ENCODE measurements around the gene CCDC51. TPM values are rescaled to one million over a fixed set of nuclear protein-coding genes. Genes with fewer than 3 reads are reported as not detected.

CCDC51 gene
- total RNA-seq, 1 experiment from 2014 or later = 59.5 TPM

DNA sequence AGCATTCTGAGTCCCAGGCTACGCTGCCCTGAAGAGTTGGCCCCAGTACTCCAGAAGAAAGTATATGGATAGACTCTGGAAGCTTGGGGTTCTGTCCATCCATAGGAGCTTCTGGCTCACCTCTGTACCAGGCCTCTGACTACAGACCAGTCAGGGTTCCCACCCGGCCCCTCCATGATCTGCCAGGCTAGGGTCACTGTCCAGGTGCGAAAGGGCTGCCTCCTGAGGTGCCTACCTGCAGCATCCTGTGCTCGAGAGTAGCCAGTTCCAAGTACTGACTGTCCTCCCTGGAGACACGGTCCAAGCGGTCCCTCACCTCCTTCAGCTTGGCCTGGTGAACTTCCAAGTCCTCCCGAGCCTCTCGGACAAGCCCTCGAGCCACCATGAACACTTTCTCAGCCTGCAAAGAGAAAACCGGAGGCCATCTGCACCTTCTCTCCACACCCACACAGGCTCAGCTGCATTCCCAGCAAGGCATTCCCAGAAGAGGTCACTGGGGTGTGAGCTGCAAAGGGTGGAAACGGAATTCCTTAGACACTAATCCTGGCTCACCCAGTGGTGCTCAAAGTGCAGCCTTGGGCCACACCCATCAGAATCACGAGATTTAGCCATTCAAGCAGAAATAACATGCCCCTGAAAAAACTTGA lies 6.3 kb downstream of the CCDC51 start:
- H3K4me1 ChIP-seq = peaks cover 57% of the 10 kb centered on the region
- DNase-seq = peak; percentile 88 to 93
- H3K27me3 Mint-ChIP-seq (ENCODE audit: insufficient read depth, unreplicated experiment) = no peaks in the 10 kb centered on the region
- peak overlapping the region; percentile 78 for H3K4me3 Mint-ChIP-seq (ENCODE audit: unreplicated experiment)
- ChIA-PET CTCF (interaction anchor here (0.8 to 6.2 kb wide), 8 partner anchors 10 to 160 kb away, joined by 3 to 405 read pairs (median 4); partner anchors contain the start of genes ATRIP and PFKFB4), POLR2A (interaction anchor here (0.5 to 2.3 kb wide), 6 partner anchors 10 to 556 kb away, joined by 3 to 20 read pairs (median 6); partner anchors contain the start of gene ATRIP)
- no peak overlapping the region for H3K27ac Mint-ChIP-seq (ENCODE audit: unreplicated experiment)
- peaks cover 34% of the 10 kb centered on the region for H3K4me1 Mint-ChIP-seq (ENCODE audit: low read depth, unreplicated experiment)
- TF ChIP-seq, protein P1, sequence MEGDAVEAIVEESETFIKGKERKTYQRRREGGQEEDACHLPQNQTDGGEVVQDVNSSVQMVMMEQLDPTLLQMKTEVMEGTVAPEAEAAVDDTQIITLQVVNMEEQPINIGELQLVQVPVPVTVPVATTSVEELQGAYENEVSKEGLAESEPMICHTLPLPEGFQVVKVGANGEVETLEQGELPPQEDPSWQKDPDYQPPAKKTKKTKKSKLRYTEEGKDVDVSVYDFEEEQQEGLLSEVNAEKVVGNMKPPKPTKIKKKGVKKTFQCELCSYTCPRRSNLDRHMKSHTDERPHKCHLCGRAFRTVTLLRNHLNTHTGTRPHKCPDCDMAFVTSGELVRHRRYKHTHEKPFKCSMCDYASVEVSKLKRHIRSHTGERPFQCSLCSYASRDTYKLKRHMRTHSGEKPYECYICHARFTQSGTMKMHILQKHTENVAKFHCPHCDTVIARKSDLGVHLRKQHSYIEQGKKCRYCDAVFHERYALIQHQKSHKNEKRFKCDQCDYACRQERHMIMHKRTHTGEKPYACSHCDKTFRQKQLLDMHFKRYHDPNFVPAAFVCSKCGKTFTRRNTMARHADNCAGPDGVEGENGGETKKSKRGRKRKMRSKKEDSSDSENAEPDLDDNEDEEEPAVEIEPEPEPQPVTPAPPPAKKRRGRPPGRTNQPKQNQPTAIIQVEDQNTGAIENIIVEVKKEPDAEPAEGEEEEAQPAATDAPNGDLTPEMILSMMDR (IDR thresholded peaks at IDR 0.05; ENCODE audit: insufficient read depth in 1 of 2, low read depth in 1 of 2, low read length in 1 of 2, severe bottlenecking in 1 of 2, unreplicated experiment in 1 of 2) = no peak
- TSS peak; percentile 92 for BruUV-seq (replicated peaks)
- H3K9me3 ChIP-seq = no peaks in the 10 kb centered on the region
- H3K9me3 Mint-ChIP-seq (ENCODE audit: unreplicated experiment) = no peaks in the 10 kb centered on the region
- peaks cover 51% of the 10 kb centered on the region for H3K36me3 Mint-ChIP-seq (ENCODE audit: insufficient read depth, unreplicated experiment)
- intact Hi-C loops (cut with micrococcal nuclease; ENCODE audit: unreplicated experiment) = no loop called here
- no peaks in the 10 kb centered on the region for H3K27me3 ChIP-seq (replicated peaks; ENCODE audit: control insufficient read depth, insufficient read depth, low read length)
- H3K4me3 ChIP-seq (ENCODE audit: low read depth, low read length) = peak overlapping the region; percentile 57
- peaks cover 4% of the 10 kb centered on the region; the same call in 1 of the 2 replicates for H3K36me3 ChIP-seq (ENCODE audit: control insufficient read depth, insufficient read depth, low read length)

DNA sequence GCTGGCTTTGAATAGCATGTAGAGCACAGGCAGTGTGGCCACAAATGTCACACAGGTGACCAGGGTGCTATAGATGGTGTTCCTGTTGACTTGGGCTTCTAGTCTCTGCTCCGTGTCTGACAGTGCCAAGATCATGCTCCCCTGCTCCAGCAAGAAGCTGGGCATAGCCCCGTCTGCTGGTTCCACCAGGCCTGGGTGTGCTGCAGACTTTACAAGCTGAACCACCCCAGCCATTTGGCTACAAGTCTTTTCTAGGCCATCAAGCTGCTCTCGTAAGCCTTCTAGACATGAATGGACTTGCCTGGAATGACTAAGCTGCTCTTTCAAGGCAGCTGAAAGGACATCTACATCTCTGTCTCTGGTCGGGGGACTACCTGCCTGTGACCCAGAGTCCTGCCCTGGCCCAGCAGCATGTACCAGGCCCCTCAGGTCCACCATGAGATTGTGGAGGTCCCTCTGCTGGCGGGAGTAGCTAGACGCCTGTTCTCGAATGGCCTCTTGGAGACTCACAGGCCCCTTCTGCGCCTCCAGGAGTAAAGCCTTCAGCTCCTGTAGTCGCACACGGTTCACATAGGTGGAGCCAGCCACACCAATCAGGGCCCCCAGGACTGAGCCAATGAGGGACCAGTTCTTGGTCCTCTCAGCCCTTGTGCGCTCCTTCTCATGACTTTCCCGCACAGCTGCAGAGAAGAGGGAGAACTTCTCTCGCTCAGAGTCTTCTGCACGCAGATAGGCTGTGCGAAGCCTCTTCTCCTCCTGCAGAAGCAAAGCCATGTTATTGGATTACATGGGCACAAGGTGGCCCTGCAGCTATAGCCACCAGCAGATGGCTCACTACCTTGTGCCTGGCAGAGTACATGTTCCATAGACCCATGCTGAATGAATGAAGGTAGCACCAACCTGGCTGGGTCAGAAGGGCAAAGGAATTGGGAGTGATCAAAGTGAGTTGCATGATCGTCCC lies 7.2 kb downstream of the CCDC51 start:
- peak; percentile 61 to 80 for DNase-seq
- POLR2A ChIA-PET = interaction anchor here (0.5 to 2.3 kb wide), 3 partner anchors 14 to 244 kb away, joined by 6 to 20 read pairs (median 10); partner anchors contain the start of genes ATRIP and CDC25A
- Histone ChIP-seq H3K9me3 (no peaks in the 10 kb centered on the region), H3K4me1 (peaks cover 64% of the 10 kb centered on the region), H3K36me3 (ENCODE audit: control insufficient read depth, insufficient read depth, low read length) (peaks cover 4% of the 10 kb centered on the region; the same call in 1 of the 2 replicates), H3K27me3 (replicated peaks; ENCODE audit: control insufficient read depth, insufficient read depth, low read length) (no peaks in the 10 kb centered on the region), H3K4me3 (ENCODE audit: low read depth, low read length) (peak overlapping the region; percentile 57)
- TF ChIP-seq, protein P1 (IDR thresholded peaks at IDR 0.05; ENCODE audit: insufficient read depth in 1 of 2, low read depth in 1 of 2, low read length in 1 of 2, severe bottlenecking in 1 of 2, unreplicated experiment in 1 of 2) = peak in 1 of 2 experiments; percentile 27
- CTCF ChIA-PET = interaction anchor here (0.6 to 6.2 kb wide), 7 partner anchors 14 to 164 kb away, joined by 3 to 405 read pairs (median 4); partner anchors contain the start of genes ATRIP and PFKFB4
- H3K27ac Mint-ChIP-seq (ENCODE audit: unreplicated experiment) = no peak overlapping the region
- BruUV-seq (replicated peaks) = no TSS peak
- intact Hi-C loops (cut with micrococcal nuclease; ENCODE audit: unreplicated experiment) = no loop called here
- H3K4me3 Mint-ChIP-seq (ENCODE audit: unreplicated experiment) = peak overlapping the region; percentile 78
- H3K27me3 Mint-ChIP-seq (ENCODE audit: insufficient read depth, unreplicated experiment) = no peaks in the 10 kb centered on the region
- H3K36me3 Mint-ChIP-seq (ENCODE audit: insufficient read depth, unreplicated experiment) = peaks cover 60% of the 10 kb centered on the region
- peaks cover 37% of the 10 kb centered on the region for H3K4me1 Mint-ChIP-seq (ENCODE audit: low read depth, unreplicated experiment)
- H3K9me3 Mint-ChIP-seq (ENCODE audit: unreplicated experiment) = no peaks in the 10 kb centered on the region
